Measurements from ENCODE around the gene TUBGCP4. TPM values are rescaled to one million over a fixed set of nuclear protein-coding genes. Genes with fewer than 3 reads are reported as not detected.

Gene TUBGCP4
- total RNA-seq, 4 donors from 2014 or later: 10.7 to 23.6 (median 17.6) TPM

- Histone ChIP-seq H3K4me3 (replicated peaks in 1 of 3) (no peak overlapping the region), H3K27ac (no peak overlapping the region), H3K27me3 (no peaks in the 10 kb centered on the region), H3K36me3 (peaks cover 0 to 28% of the 10 kb centered on the region in 2 donors), H3K4me1 (peaks cover 0 to 10% of the 10 kb centered on the region in 2 donors), H3K9me3 (no peaks in the 10 kb centered on the region)
- 97% methylated on average over 7 of the region's 7 CpGs for WGBS, 2 donors
- no peak for DNase-seq
- intact Hi-C loops (cut with DNase I): no loop called here
- TF ChIP-seq POLR2A (IDR thresholded peaks at IDR 0.05): no peak
- TF ChIP-seq CTCF (IDR thresholded peaks at IDR 0.05): no peak
Observed at GRCh38 chr15:43436395-43436794, 65.5 kb downstream of the TUBGCP4 start.

DNA sequence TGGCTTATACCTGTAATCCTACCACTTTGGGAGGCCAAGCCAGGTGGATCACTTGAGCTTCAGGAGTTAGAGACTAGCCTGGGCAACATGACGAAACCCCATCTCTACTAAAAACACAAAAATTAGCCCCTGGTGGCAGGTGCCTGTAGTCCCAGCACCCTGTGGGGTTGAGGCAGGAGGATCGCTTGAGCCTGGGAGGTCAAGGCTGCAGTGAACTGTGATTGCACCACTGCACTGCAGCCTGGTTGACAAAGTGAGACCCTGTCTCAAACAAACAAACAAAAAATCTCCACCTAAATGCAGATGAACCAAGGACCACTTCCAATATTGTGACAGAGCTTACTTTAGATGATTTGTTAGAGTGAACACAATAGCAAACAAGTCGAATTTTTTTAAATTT, 68.4 kb downstream of the TUBGCP4 start:
- Histone ChIP-seq H3K27me3 (no peaks in the 10 kb centered on the region), H3K27ac (no peak overlapping the region), H3K4me1 (peaks cover 0 to 12% of the 10 kb centered on the region in 2 donors), H3K4me3 (replicated peaks in 1 of 3) (no peak overlapping the region), H3K9me3 (no peaks in the 10 kb centered on the region), H3K36me3 (peaks cover 0 to 20% of the 10 kb centered on the region in 2 donors)
- TF ChIP-seq CTCF (IDR thresholded peaks at IDR 0.05): no peak
- no peak for TF ChIP-seq POLR2A (IDR thresholded peaks at IDR 0.05)
- intact Hi-C loops (cut with DNase I): no loop called here
- DNase-seq: no peak
- 86 to 93% methylated on average over 3 of the region's 3 CpGs for WGBS, 2 donors

DNA sequence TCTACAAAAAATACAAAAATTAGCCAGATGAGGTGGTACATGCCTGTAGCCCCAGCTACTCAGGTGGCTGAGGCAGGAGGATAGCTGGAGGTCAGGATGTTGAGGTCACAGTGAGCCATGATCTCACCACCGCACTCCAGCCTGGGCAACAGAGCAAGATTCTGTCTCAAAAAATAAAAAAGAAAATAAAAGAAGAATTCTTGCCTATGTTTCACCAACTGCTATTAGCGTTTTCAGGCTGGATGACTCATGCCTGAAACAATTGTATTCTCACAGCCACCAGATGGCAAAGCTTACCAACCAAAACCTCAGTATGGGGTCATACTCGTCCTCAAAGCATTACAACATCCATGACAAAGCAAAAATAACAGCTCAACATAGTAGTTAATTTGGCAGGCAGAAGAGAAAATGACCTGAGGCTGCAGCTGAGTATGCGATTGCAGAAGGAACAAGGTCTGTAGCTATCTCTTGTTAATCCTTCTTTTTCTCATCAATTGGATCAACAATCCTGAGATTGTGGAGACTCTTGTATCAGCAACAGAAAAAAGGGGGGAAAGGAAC, 69.9 kb downstream of the TUBGCP4 start:
- TF ChIP-seq CTCF (IDR thresholded peaks at IDR 0.05) (peak in 5 of 6 experiments; percentile 20 to 90 (median 60)), POLR2A (IDR thresholded peaks at IDR 0.05) (no peak)
- no peaks in the 10 kb centered on the region for H3K9me3 ChIP-seq
- H3K27ac ChIP-seq: peak overlapping the region; percentile 70 to 76 (median 74)
- WGBS, 2 donors: 26 to 34% methylated on average over 4 of the region's 4 CpGs
- H3K4me3 ChIP-seq (replicated peaks in 1 of 3): no peak overlapping the region
- H3K4me1 ChIP-seq: peaks cover 0 to 12% of the 10 kb centered on the region in 2 donors
- H3K27me3 ChIP-seq: no peaks in the 10 kb centered on the region
- intact Hi-C loops (cut with DNase I): no loop called here
- peak; percentile 45 to 50 for DNase-seq
- peaks cover 0 to 20% of the 10 kb centered on the region in 2 donors for H3K36me3 ChIP-seq

GRCh38 chr15:43441316-43441715, 70.4 kb downstream of the TUBGCP4 start:
- no peak overlapping the region for H3K4me3 ChIP-seq (replicated peaks in 1 of 3)
- no peak for TF ChIP-seq POLR2A (IDR thresholded peaks at IDR 0.05)
- TF ChIP-seq CTCF (IDR thresholded peaks at IDR 0.05): no peak
- intact Hi-C loops (cut with DNase I): no loop called here
- H3K27ac ChIP-seq: peak overlapping the region; percentile 63 to 76 (median 70)
- H3K27me3 ChIP-seq: no peaks in the 10 kb centered on the region
- no peaks in the 10 kb centered on the region for H3K9me3 ChIP-seq
- peaks cover 2 to 19% of the 10 kb centered on the region in 2 donors for H3K36me3 ChIP-seq
- peaks cover 0 to 12% of the 10 kb centered on the region in 2 donors for H3K4me1 ChIP-seq
- no peak for DNase-seq

DNA sequence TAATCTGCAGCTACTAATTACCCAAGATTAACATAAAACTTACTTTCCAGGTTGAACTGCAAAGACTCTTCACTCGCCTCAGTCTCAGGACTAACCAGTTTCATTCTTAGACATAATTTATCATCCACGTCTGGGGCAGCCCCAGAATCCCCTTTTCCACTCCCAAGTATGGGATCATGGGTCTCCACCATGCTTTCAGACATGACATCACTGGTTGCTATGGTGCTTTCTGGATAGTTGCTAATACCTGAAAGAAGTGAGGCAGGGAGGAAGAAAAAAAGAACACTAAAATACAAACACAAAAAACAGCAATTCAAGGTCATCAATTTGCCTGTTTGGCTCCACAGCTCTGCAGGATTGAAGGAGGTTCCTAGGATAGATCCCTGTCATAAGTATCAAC, 75.4 kb downstream of the TUBGCP4 start:
- H3K27me3 ChIP-seq: no peaks in the 10 kb centered on the region
- TF ChIP-seq POLR2A (IDR thresholded peaks at IDR 0.05) (no peak), CTCF (IDR thresholded peaks at IDR 0.05) (no peak)
- H3K27ac ChIP-seq: no peak overlapping the region
- peaks cover 0 to 2% of the 10 kb centered on the region in 2 donors for H3K4me1 ChIP-seq
- no peaks in the 10 kb centered on the region for H3K9me3 ChIP-seq
- intact Hi-C loops (cut with DNase I): no loop called here
- DNase-seq: no peak
- WGBS, 2 donors: 86 to 90% methylated on average over 2 of the region's 2 CpGs
- peaks cover 2 to 8% of the 10 kb centered on the region in 2 donors for H3K36me3 ChIP-seq
- no peak overlapping the region for H3K4me3 ChIP-seq (replicated peaks in 1 of 3)

Measured in thyroid gland (tissue), 4 donors.